Endothelial cell of umbilical vein (primary cell): ENCODE data around the gene LYRM1.

Experiments used
- CTCF ChIP-seq, 2 donors: IDR thresholded peaks; 1 replicate in 1 of 2; 2 replicates in 1 of 2; pipeline ENCODE4 v1.5.1; 2011; ENCODE audit warnings: low read length in 2 of 2, mild to moderate bottlenecking in 2 of 2, moderate library complexity in 2 of 2, control low read depth in 1 of 2, inconsistent platforms in 1 of 2, low read depth in 1 of 2; ENCODE audit not compliant: insufficient read depth in 1 of 2; ENCODE audit errors: extremely low read depth in 1 of 2
- JUN ChIP-seq: IDR thresholded peaks from 2 replicates; pipeline ENCODE4 v1.6.1; 2011; ENCODE audit warnings: borderline replicate concordance, low read depth; ENCODE audit not compliant: insufficient read length, insufficient read depth
- MAX ChIP-seq: IDR thresholded peaks from 2 replicates; pipeline ENCODE4 v1.6.1; 2011; ENCODE audit not compliant: insufficient read depth, insufficient read length
- POLR2A ChIP-seq: IDR thresholded peaks from 2 replicates; pipeline ENCODE4 v1.6.1; 2012; ENCODE audit warnings: low read depth, mild to moderate bottlenecking, control low read depth, low read length

GRCh38 chr16:20897253-20897897 is 3.2 kb upstream of the LYRM1 start:
- no peak for TF ChIP-seq CTCF (IDR thresholded peaks at IDR 0.05; ENCODE audit: extremely low read depth in 1 of 2, insufficient read depth in 1 of 2, low read depth in 1 of 2, low read length in 2 of 2)
- TF ChIP-seq POLR2A = peak; percentile 52
- TF ChIP-seq MAX = no peak
- TF ChIP-seq JUN = no peak
